Measurements from ENCODE around the gene STXBP5. TPM values are rescaled to one million over a fixed set of nuclear protein-coding genes. Genes with fewer than 3 reads are reported as not detected.

The STXBP5 gene
- total and polyA plus RNA-seq, 9 of the 15 experiments (the other 6 are each of a cell fraction or from before 2014, with no cell fraction given): 23.3 to 172 (median 71.5) TPM

DNA sequence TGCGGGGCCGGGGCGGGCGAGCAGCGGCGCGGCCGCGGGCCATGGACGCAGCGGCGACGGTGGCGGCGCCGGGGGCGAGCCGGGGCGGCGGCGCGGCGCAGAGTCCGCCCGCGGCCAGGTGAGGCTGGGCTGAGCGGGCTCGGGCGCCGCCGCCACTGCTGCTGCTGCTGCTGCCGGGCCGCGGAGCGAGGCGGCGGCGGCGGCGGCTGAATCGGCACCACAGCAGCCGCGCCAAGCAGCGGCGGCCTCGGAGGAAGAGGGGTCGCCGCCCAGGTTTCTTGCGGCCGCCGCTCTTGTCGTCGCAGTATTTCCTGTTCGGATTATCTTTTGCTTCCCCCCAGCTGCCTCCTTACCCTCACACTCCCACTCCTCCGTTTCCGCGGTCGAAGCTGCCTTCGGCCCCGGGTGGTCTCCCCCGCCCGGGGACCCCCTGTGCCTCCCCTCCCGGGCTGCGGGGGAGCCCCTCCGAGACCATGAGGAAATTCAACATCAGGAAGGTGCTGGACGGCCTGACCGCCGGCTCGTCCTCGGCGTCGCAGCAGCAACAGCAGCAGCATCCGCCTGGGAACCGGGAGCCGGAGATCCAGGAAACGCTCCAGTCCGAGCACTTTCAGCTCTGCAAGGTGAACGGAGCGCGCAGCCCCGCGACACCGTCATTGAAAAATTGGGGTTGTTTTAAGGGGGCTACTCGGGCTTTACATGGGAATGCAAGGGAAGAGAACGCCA, at the start of gene STXBP5 (continued):
- TF ChIP-seq JUNB (CRISPR knock-in tag; conservative IDR thresholded peaks at IDR 0.05) (0 out of 2 replicates have a peak, but pooled peaks have one; percentile 17), ZNF140 (CRISPR knock-in tag; IDR thresholded peaks at IDR 0.05) (no peak), ZNF76 (CRISPR knock-in tag; IDR thresholded peaks at IDR 0.05; ENCODE audit: borderline replicate concordance) (peak; percentile 17; the same call in 1 of the 2 replicates), RNF2 (IDR thresholded peaks at IDR 0.05) (peak; percentile 53; the same call in 1 of the 2 replicates), PCBP2 (IDR thresholded peaks at IDR 0.05; ENCODE audit: low read depth, low read length, poor library complexity, severe bottlenecking) (no peak), ZBTB8A (IDR thresholded peaks at IDR 0.05; ENCODE audit: partially characterized antibody) (no peak), ELF1 (tag; IDR thresholded peaks at IDR 0.05) (no peak; the same call in 1 of the 2 replicates), NRF1 (conservative IDR thresholded peaks at IDR 0.05 in 1 of 2, IDR thresholded peaks at IDR 0.05 in 1 of 2) (peak in 1 of 2 experiments; percentile 24; a peak in 1 of 4 replicates), FOXJ3 (CRISPR knock-in tag; IDR thresholded peaks at IDR 0.05) (no peak), POLR2AphosphoS2 (IDR thresholded peaks at IDR 0.05; ENCODE audit: low read length) (no peak), ZNF830 (CRISPR knock-in tag; IDR thresholded peaks at IDR 0.05) (no peak), ERF (CRISPR knock-in tag; IDR thresholded peaks at IDR 0.05) (0 out of 2 replicates have a peak, but pooled peaks have one; percentile 2), SMAD1 (IDR thresholded peaks at IDR 0.05; ENCODE audit: low read depth, low read length, partially characterized antibody) (peak; percentile 41), RBM15 (IDR thresholded peaks at IDR 0.05; ENCODE audit: insufficient read depth, low read length) (no peak), NR2C1 (IDR thresholded peaks at IDR 0.05) (no peak), NR2C1 (tag; IDR thresholded peaks at IDR 0.05) (no peak), PRPF4 (IDR thresholded peaks at IDR 0.05; ENCODE audit: insufficient read depth, low read depth, low read length, poor library complexity, severe bottlenecking) (no peak), ELF2 (CRISPR knock-in tag; IDR thresholded peaks at IDR 0.05) (peak; percentile 46), CHD1 (IDR thresholded peaks at IDR 0.05; ENCODE audit: low read length) (peak; percentile 89), SMC3 (conservative IDR thresholded peaks at IDR 0.05; ENCODE audit: insufficient read depth, low read depth, low read length) (0 out of 2 replicates have a peak, but pooled peaks have one; percentile 6), MTA1 (IDR thresholded peaks at IDR 0.05; ENCODE audit: borderline replicate concordance) (peak; percentile 46; the same call in 1 of the 2 replicates), ZNF561 (CRISPR knock-in tag; conservative IDR thresholded peaks at IDR 0.05) (no peak)
- TF ChIP-seq, protein P1, sequence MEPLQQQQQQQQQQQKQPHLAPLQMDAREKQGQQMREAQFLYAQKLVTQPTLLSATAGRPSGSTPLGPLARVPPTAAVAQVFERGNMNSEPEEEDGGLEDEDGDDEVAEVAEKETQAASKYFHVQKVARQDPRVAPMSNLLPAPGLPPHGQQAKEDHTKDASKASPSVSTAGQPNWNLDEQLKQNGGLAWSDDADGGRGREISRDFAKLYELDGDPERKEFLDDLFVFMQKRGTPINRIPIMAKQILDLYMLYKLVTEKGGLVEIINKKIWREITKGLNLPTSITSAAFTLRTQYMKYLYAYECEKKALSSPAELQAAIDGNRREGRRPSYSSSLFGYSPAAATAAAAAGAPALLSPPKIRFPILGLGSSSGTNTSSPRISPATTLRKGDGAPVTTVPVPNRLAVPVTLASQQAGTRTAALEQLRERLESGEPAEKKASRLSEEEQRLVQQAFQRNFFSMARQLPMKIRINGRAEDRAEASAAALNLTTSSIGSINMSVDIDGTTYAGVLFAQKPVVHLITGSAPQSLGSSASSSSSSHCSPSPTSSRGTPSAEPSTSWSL (CRISPR knock-in tag; IDR thresholded peaks at IDR 0.05; ENCODE audit: borderline replicate concordance): no peak
- TF ChIP-seq, protein P2, sequence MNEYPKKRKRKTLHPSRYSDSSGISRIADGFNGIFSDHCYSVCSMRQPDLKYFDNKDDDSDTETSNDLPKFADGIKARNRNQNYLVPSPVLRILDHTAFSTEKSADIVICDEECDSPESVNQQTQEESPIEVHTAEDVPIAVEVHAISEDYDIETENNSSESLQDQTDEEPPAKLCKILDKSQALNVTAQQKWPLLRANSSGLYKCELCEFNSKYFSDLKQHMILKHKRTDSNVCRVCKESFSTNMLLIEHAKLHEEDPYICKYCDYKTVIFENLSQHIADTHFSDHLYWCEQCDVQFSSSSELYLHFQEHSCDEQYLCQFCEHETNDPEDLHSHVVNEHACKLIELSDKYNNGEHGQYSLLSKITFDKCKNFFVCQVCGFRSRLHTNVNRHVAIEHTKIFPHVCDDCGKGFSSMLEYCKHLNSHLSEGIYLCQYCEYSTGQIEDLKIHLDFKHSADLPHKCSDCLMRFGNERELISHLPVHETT (CRISPR knock-in tag; conservative IDR thresholded peaks at IDR 0.05 in 1 of 2, IDR thresholded peaks at IDR 0.05 in 1 of 2): 0 out of 4 replicates have a peak, but pooled peaks of 1 of the 2 experiments have one; percentile 16

Measured in K562 (cell line).